ENCODE data around the gene NPR3. TPM values are rescaled to one million over a fixed set of nuclear protein-coding genes. Genes with fewer than 3 reads are reported as not detected.

NPR3 gene
- total RNA-seq, 1 donor from 2014 or later = 1.1 TPM

DNA sequence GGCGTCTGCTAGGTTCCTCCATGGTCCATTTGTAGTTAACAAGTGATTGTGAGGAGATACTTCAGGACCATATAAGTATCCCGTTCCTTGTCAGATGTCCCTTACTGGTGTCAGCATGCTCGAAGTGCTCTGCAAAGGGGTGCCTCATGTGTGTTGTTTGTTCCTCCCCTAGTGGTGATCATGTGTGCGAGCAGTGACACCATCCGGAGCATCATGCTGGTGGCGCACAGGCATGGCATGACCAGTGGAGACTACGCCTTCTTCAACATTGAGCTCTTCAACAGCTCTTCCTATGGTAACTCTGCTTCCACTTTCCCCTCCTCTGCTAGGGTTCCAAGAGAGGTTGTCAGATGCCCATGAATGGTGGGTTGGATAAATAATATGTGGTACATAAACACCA is 13.4 kb downstream of the NPR3 start:
- Histone ChIP-seq H4K20me1 (ENCODE audit: insufficient read depth, low read length) (no peaks in the 10 kb centered on the region), H3K4me1 (ENCODE audit: insufficient read depth, low read length) (no peaks in the 10 kb centered on the region), H3K9me3 (ENCODE audit: insufficient read depth, low read depth, low read length) (no peaks in the 10 kb centered on the region), H3K79me2 (ENCODE audit: insufficient read depth, low read length) (no peaks in the 10 kb centered on the region), H3K36me3 (ENCODE audit: insufficient read depth, low read length) (peaks cover 6% of the 10 kb centered on the region), H3K27me3 (ENCODE audit: insufficient read depth, low read length) (no peaks in the 10 kb centered on the region), H3K4me3 (ENCODE audit: insufficient read depth, low read depth, low read length) (no peak overlapping the region), H3K4me2 (ENCODE audit: low read length) (no peak overlapping the region), H2AFZ (ENCODE audit: low read depth, low read length) (no peak overlapping the region), H3K27ac (ENCODE audit: low read depth, low read length) (no peak overlapping the region), H3K9ac (ENCODE audit: low read length) (no peak overlapping the region)
- Mint-ChIP-seq H3K9me3 (ENCODE audit: unreplicated experiment) (peaks cover 10% of the 10 kb centered on the region), H3K27me3 (ENCODE audit: low read depth, unreplicated experiment) (peaks cover 18% of the 10 kb centered on the region), H3K4me3 (ENCODE audit: unreplicated experiment) (no peak overlapping the region), H3K4me1 (ENCODE audit: low read depth, unreplicated experiment) (no peaks in the 10 kb centered on the region), H3K27ac (ENCODE audit: unreplicated experiment) (no peak overlapping the region), H3K36me3 (ENCODE audit: low read depth, unreplicated experiment) (no peaks in the 10 kb centered on the region)
- no peak for DNase-seq (ENCODE audit: low read depth)
- TF ChIP-seq, protein P1, sequence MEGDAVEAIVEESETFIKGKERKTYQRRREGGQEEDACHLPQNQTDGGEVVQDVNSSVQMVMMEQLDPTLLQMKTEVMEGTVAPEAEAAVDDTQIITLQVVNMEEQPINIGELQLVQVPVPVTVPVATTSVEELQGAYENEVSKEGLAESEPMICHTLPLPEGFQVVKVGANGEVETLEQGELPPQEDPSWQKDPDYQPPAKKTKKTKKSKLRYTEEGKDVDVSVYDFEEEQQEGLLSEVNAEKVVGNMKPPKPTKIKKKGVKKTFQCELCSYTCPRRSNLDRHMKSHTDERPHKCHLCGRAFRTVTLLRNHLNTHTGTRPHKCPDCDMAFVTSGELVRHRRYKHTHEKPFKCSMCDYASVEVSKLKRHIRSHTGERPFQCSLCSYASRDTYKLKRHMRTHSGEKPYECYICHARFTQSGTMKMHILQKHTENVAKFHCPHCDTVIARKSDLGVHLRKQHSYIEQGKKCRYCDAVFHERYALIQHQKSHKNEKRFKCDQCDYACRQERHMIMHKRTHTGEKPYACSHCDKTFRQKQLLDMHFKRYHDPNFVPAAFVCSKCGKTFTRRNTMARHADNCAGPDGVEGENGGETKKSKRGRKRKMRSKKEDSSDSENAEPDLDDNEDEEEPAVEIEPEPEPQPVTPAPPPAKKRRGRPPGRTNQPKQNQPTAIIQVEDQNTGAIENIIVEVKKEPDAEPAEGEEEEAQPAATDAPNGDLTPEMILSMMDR (IDR thresholded peaks at IDR 0.05; ENCODE audit: insufficient read depth, low read depth, low read length) = no peak
- TF ChIP-seq EZH2 (IDR thresholded peaks at IDR 0.05; ENCODE audit: insufficient read depth, low read length) = no peak
- FAIRE-seq = no peak

DNA sequence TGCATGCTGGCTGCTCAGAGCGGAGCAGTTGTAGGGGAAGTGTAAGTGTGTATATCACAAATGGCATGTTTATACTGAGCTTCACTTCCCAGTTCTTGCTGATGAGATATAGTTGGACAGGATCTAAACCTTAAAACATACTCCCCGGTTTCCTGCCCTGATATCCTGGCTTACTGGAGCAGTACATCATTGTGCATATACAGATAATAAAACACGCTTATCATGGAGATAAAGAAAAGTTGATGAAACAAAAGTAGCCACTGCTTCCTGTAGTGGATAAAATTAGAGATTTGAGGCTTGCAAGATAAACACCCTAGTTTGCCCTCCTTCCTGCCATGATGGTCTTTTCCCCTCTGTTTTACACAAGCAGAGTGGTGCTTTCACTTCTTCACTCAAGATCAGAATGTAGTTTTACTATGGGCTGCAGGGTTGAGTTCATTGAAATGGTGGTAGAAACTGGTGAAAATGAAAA is 15.0 kb downstream of the NPR3 start:
- Histone ChIP-seq H3K27me3 (ENCODE audit: insufficient read depth, low read length) (no peaks in the 10 kb centered on the region), H4K20me1 (ENCODE audit: insufficient read depth, low read length) (no peaks in the 10 kb centered on the region), H3K4me3 (ENCODE audit: insufficient read depth, low read depth, low read length) (no peak overlapping the region), H3K79me2 (ENCODE audit: insufficient read depth, low read length) (no peaks in the 10 kb centered on the region), H3K9ac (ENCODE audit: low read length) (no peak overlapping the region), H3K4me2 (ENCODE audit: low read length) (no peak overlapping the region), H3K4me1 (ENCODE audit: insufficient read depth, low read length) (no peaks in the 10 kb centered on the region), H3K36me3 (ENCODE audit: insufficient read depth, low read length) (peaks cover 6% of the 10 kb centered on the region), H2AFZ (ENCODE audit: low read depth, low read length) (no peak overlapping the region), H3K27ac (ENCODE audit: low read depth, low read length) (no peak overlapping the region), H3K9me3 (ENCODE audit: insufficient read depth, low read depth, low read length) (no peaks in the 10 kb centered on the region)
- TF ChIP-seq, protein P1 (IDR thresholded peaks at IDR 0.05; ENCODE audit: insufficient read depth, low read depth, low read length) = no peak
- TF ChIP-seq EZH2 (IDR thresholded peaks at IDR 0.05; ENCODE audit: insufficient read depth, low read length) = no peak
- Mint-ChIP-seq H3K9me3 (ENCODE audit: unreplicated experiment) (peaks cover 8% of the 10 kb centered on the region), H3K36me3 (ENCODE audit: low read depth, unreplicated experiment) (no peaks in the 10 kb centered on the region), H3K4me3 (ENCODE audit: unreplicated experiment) (no peak overlapping the region), H3K27ac (ENCODE audit: unreplicated experiment) (no peak overlapping the region), H3K4me1 (ENCODE audit: low read depth, unreplicated experiment) (no peaks in the 10 kb centered on the region), H3K27me3 (ENCODE audit: low read depth, unreplicated experiment) (peaks cover 18% of the 10 kb centered on the region)
- no peak for DNase-seq (ENCODE audit: low read depth)
- FAIRE-seq = no peak

DNA sequence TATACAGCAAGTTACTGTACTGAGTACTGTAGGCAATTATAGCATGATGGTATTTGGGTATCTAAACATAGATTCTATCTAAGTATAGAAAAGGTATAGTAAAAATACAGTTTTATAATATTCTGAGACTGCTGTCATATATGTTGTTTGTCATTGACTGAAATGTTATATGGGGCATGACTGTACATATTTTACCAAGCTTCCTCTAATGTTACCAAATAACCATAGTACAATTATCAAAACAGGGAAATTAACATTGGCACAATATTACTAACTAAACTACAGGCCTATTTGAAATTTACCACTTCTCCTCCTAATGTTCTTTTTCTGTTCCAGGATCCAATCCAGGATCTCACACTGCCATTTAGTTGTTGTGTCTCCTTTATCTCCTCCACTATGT is 18.5 kb downstream of the NPR3 start:
- Mint-ChIP-seq H3K27me3 (ENCODE audit: low read depth, unreplicated experiment) (peaks cover 11% of the 10 kb centered on the region), H3K4me3 (ENCODE audit: unreplicated experiment) (no peak overlapping the region)
- peaks cover 6% of the 10 kb centered on the region for H3K36me3 ChIP-seq (ENCODE audit: insufficient read depth, low read length)

More for the DNA sequence above, 18.5 kb downstream of the NPR3 start:
- Histone ChIP-seq H3K79me2 (ENCODE audit: insufficient read depth, low read length) (no peaks in the 10 kb centered on the region), H3K4me2 (ENCODE audit: low read length) (no peak overlapping the region), H3K4me1 (ENCODE audit: insufficient read depth, low read length) (no peaks in the 10 kb centered on the region), H3K9ac (ENCODE audit: low read length) (no peak overlapping the region), H3K4me3 (ENCODE audit: insufficient read depth, low read depth, low read length) (no peak overlapping the region), H3K27ac (ENCODE audit: low read depth, low read length) (no peak overlapping the region), H2AFZ (ENCODE audit: low read depth, low read length) (no peak overlapping the region), H3K27me3 (ENCODE audit: insufficient read depth, low read length) (no peaks in the 10 kb centered on the region), H3K9me3 (ENCODE audit: insufficient read depth, low read depth, low read length) (no peaks in the 10 kb centered on the region), H4K20me1 (ENCODE audit: insufficient read depth, low read length) (no peaks in the 10 kb centered on the region)
- Mint-ChIP-seq H3K9me3 (ENCODE audit: unreplicated experiment) (peaks cover 2% of the 10 kb centered on the region), H3K36me3 (ENCODE audit: low read depth, unreplicated experiment) (no peaks in the 10 kb centered on the region), H3K27ac (ENCODE audit: unreplicated experiment) (no peak overlapping the region), H3K4me1 (ENCODE audit: low read depth, unreplicated experiment) (no peaks in the 10 kb centered on the region)
- no peak for TF ChIP-seq EZH2 (IDR thresholded peaks at IDR 0.05; ENCODE audit: insufficient read depth, low read length)
- TF ChIP-seq, protein P1 (IDR thresholded peaks at IDR 0.05; ENCODE audit: insufficient read depth, low read depth, low read length) = no peak
- DNase-seq (ENCODE audit: low read depth) = no peak
- FAIRE-seq = no peak

Data from astrocyte (in vitro differentiated cells and primary cell).